ENCODE measurements around the gene NPR3.

Gene NPR3

DNA sequence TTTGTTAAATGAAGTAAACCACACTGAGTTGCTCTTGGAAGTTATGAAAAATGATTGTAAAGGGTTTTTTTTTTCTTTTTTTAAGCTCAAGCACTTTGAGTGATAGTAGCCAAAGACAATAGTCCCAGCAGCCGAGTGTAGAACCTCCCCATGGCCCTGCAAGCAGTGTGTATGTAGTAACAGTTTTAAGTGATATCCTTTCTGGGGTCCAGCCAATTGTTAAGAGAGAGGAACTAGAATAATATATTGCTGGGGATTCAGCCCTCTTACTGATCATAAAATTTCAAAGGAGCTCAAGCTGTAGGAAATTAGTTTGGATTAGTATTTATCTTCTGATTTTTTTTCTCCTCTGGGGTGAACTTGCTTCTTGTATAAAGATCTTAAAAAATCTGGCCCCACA, 43.2 kb downstream of the NPR3 start:
- TF ChIP-seq, protein P1, sequence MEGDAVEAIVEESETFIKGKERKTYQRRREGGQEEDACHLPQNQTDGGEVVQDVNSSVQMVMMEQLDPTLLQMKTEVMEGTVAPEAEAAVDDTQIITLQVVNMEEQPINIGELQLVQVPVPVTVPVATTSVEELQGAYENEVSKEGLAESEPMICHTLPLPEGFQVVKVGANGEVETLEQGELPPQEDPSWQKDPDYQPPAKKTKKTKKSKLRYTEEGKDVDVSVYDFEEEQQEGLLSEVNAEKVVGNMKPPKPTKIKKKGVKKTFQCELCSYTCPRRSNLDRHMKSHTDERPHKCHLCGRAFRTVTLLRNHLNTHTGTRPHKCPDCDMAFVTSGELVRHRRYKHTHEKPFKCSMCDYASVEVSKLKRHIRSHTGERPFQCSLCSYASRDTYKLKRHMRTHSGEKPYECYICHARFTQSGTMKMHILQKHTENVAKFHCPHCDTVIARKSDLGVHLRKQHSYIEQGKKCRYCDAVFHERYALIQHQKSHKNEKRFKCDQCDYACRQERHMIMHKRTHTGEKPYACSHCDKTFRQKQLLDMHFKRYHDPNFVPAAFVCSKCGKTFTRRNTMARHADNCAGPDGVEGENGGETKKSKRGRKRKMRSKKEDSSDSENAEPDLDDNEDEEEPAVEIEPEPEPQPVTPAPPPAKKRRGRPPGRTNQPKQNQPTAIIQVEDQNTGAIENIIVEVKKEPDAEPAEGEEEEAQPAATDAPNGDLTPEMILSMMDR (conservative IDR thresholded peaks at IDR 0.05; ENCODE audit: low read length): no peak
- DNase-seq (ENCODE audit: low read depth): peak; percentile 16
- no peak overlapping the region for H3K4me3 ChIP-seq (ENCODE audit: low read length)

DNA sequence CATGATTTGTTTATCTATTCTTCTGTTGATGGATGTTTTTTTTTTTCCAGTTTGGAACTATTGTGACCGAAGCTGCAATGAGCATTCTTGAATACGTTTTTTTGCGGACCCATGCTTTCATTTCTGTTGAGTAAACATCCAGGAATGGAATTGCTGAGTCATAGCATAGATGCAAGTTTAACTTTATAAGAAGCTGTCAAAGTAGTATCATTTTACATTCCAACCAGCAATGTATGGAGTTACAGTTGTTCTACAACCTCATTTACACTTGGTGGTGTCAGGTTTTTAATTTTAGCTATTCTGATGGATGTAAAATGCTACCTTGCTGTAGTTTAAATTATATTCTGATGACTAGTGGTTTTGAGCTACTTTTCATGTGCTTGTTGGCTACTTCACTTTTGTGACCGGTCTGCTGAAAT, 49.0 kb downstream of the NPR3 start:
- TF ChIP-seq, protein P1 (conservative IDR thresholded peaks at IDR 0.05; ENCODE audit: low read length): no peak
- H3K4me3 ChIP-seq (ENCODE audit: low read length): no peak overlapping the region
- DNase-seq (ENCODE audit: low read depth): peak; percentile 83

DNA sequence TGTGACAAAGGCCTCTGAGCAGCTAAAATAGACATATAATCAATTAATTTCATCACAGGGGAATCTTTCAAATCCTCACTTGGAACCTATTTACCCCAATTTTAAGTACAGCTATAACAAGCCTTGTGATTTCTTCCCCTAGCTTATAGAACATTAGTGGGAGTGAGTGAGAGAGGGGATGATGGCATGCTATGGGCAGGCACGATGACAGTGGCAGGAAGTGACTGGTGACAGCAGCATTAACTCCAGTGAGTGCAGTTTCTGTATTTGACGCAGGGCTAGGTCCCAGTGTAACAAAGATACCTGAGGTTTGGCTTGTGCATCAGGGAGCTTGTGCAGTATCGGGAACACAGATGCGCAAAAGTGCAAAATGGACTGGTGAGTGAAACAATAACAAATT, 54.1 kb downstream of the NPR3 start:
- H3K4me3 ChIP-seq (ENCODE audit: low read length): no peak overlapping the region
- DNase-seq (ENCODE audit: low read depth): no peak
- TF ChIP-seq, protein P1 (conservative IDR thresholded peaks at IDR 0.05; ENCODE audit: low read length): no peak

DNA sequence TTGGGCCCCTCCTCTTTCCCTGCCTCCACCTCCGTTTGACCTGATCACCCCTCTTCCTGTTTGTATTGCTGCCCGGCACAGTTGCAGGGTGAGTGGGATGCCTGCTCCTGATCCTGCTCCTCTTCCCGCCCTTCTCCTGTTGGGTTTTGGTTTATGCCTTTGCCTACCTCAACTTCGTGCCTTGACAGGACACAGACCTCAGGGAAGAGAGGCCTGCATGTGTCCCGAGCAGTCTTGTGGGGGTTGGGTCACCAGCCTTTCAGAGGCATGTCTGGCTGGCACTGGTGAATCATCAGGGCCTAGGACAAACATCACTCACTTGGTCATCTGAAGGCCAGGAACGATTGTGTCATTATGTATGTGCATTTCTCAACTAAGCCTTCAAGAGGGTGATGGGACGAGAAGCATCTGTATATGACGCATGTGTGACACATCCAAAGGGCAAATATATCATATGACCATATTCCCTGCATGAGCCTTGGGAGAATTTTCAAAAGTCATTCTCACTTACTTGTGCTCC, 56.9 kb downstream of the NPR3 start:
- no peak overlapping the region for H3K4me3 ChIP-seq (ENCODE audit: low read length)
- DNase-seq (ENCODE audit: low read depth): peak; percentile 97
- TF ChIP-seq, protein P1 (conservative IDR thresholded peaks at IDR 0.05; ENCODE audit: low read length): no peak

DNA sequence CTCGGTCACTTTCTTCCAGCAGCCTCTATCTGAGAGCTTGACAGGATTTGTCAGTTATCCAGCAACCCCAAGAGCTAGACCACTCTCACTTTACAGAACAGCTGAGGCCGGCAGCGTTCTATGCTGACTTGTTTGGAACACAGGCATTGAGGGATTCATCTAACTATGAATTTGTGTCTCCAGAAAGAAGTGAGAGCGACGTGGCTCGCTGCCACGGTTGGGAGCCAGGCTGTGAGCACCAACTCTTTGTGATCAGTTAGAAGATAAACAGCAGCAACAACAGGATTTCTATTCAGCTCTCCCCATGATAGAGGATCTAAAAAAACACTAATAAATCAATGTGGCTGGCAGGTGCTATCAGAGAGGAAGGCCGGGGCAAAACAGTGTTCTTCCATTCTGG, 58.6 kb downstream of the NPR3 start:
- DNase-seq (ENCODE audit: low read depth): no peak
- TF ChIP-seq, protein P1 (conservative IDR thresholded peaks at IDR 0.05; ENCODE audit: low read length): no peak
- no peak overlapping the region for H3K4me3 ChIP-seq (ENCODE audit: low read length)

DNA sequence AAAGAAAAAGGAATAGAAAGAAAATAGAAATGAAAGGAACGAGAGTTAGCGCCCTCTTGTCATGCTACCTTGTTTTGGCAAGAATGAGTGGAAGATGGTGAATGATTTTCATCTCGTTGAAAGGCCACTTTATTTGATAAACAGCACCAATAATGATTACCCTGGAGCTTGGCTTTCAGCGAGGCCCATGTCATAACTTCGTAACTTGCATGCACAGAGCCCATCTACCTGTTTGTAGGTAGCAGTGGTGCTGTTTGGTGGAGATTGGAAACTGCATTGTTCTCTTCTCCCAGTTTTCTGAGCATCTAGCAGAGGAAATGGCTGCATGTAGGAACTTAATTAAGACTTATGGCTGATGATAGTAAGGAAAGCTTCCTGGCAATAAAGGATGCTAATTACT, 59.3 kb downstream of the NPR3 start:
- H3K4me3 ChIP-seq (ENCODE audit: low read length): no peak overlapping the region
- no peak for DNase-seq (ENCODE audit: low read depth)
- TF ChIP-seq, protein P1 (conservative IDR thresholded peaks at IDR 0.05; ENCODE audit: low read length): no peak

DNA sequence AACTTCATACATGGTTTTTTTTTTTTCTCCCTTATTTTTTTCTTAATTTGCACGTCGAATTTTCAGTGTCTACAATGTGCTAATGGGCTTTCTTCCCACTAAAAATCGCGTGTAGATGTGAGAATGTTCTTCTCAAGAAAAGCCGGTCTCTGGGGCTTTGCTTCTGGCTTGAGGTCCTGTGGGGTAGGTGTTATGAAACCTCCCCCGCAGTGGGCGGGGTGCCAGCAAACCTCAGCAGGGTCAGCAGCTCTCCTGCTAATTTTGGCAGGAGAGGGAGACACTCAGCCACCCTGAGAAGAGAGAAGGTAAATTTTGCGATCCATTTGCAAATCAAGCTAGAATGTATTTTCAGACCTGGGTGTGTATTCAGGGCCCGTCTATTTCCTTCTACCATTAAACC, 59.9 kb downstream of the NPR3 start:
- DNase-seq (ENCODE audit: low read depth): no peak
- TF ChIP-seq, protein P1 (conservative IDR thresholded peaks at IDR 0.05; ENCODE audit: low read length): no peak
- no peak overlapping the region for H3K4me3 ChIP-seq (ENCODE audit: low read length)

Data from AG10803 (cell line).